Glutamatergic neuron (in vitro differentiated cells): ENCODE results near the gene NFIC. TPM values are rescaled to one million over a fixed set of nuclear protein-coding genes. Genes with fewer than 3 reads are reported as not detected.
"Not testable (repeated sequence)": the region's sequence is repeated elsewhere in the genome, so short reads cannot be mapped to it uniquely, and the experiment has no call there.

ENCODE experiments used
- DNase-seq: peaks from one replicate; pipeline ENCODE4 v3.0.0; 2022
- H3K27ac Mint-ChIP-seq: one replicate; pipeline ENCODE4 v1.8.0; 2020; ENCODE audit warnings: mild to moderate bottlenecking, mixed read lengths, inconsistent platforms; ENCODE audit not compliant: unreplicated experiment
- H3K27me3 Mint-ChIP-seq: one replicate; pipeline ENCODE4 v1.8.0; 2020; ENCODE audit warnings: mild to moderate bottlenecking, moderate library complexity, mixed read lengths, inconsistent platforms; ENCODE audit not compliant: unreplicated experiment
- H3K36me3 Mint-ChIP-seq: one replicate; pipeline ENCODE4 v1.8.0; 2020; ENCODE audit warnings: mild to moderate bottlenecking, mixed read lengths, inconsistent platforms; ENCODE audit not compliant: unreplicated experiment
- H3K4me1 Mint-ChIP-seq: one replicate; pipeline ENCODE4 v1.8.0; 2020; ENCODE audit warnings: mild to moderate bottlenecking, low read depth, mixed read lengths, inconsistent platforms; ENCODE audit not compliant: unreplicated experiment
- H3K4me3 Mint-ChIP-seq: one replicate; pipeline ENCODE4 v1.8.0; 2020; ENCODE audit warnings: mild to moderate bottlenecking, mixed read lengths, inconsistent platforms; ENCODE audit not compliant: unreplicated experiment
- H3K9me3 Mint-ChIP-seq: one replicate; pipeline ENCODE4 v1.8.0; 2020; ENCODE audit warnings: mild to moderate bottlenecking, moderate library complexity, mixed read lengths, inconsistent platforms; ENCODE audit not compliant: unreplicated experiment
- total RNA-seq: library from RNA; stranded (reverse); fragmentation: NEBNext Ultra II Directional; extraction: Animal tissue kit (Norgen Biotek cat#: 25700); gene quantifications from one replicate; pipeline ENCODE4 v1.2.1, GENCODE V29; 2021; ENCODE audit not compliant: unreplicated experiment
- TF ChIP-seq, protein P1 (sequence below): fragments of 200-600 bp; sonication (generic); IDR thresholded peaks from one replicate; pipeline ENCODE4 v1.5.0; 2021; ENCODE audit not compliant: partially characterized antibody, unreplicated experiment

The NFIC gene
- total RNA-seq, 1 donor from 2014 or later: 2.0 TPM

DNA sequence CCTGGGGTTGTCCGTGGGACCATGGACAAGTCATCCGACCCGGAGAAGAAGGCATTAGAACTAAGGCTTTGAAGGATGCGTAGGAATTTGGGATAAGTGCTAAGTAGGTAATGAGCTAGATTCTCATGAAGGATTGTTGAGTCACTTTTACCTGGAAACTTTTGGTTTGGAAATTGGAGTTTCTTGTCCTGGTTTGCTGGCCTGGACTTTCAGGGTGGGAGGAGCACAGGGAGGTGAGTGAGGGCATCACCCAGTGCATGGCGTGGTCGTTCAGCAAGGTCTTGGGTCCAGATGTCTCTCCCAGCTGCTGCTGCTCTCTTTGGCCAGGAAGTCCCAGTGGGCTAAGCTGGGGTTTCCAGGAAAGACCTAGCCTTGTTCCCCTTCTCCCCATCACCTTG is 7.6 kb downstream of the NFIC start:
- no peaks in the 10 kb centered on the region for H3K4me1 Mint-ChIP-seq
- peaks cover 42% of the 10 kb centered on the region for H3K27me3 Mint-ChIP-seq
- no peaks in the 10 kb centered on the region for H3K36me3 Mint-ChIP-seq
- peaks cover 4% of the 10 kb centered on the region for H3K9me3 Mint-ChIP-seq
- TF ChIP-seq, protein P1, sequence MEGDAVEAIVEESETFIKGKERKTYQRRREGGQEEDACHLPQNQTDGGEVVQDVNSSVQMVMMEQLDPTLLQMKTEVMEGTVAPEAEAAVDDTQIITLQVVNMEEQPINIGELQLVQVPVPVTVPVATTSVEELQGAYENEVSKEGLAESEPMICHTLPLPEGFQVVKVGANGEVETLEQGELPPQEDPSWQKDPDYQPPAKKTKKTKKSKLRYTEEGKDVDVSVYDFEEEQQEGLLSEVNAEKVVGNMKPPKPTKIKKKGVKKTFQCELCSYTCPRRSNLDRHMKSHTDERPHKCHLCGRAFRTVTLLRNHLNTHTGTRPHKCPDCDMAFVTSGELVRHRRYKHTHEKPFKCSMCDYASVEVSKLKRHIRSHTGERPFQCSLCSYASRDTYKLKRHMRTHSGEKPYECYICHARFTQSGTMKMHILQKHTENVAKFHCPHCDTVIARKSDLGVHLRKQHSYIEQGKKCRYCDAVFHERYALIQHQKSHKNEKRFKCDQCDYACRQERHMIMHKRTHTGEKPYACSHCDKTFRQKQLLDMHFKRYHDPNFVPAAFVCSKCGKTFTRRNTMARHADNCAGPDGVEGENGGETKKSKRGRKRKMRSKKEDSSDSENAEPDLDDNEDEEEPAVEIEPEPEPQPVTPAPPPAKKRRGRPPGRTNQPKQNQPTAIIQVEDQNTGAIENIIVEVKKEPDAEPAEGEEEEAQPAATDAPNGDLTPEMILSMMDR: no peak
- no peak for DNase-seq
- H3K27ac Mint-ChIP-seq: no peak overlapping the region
- no peak overlapping the region for H3K4me3 Mint-ChIP-seq

DNA sequence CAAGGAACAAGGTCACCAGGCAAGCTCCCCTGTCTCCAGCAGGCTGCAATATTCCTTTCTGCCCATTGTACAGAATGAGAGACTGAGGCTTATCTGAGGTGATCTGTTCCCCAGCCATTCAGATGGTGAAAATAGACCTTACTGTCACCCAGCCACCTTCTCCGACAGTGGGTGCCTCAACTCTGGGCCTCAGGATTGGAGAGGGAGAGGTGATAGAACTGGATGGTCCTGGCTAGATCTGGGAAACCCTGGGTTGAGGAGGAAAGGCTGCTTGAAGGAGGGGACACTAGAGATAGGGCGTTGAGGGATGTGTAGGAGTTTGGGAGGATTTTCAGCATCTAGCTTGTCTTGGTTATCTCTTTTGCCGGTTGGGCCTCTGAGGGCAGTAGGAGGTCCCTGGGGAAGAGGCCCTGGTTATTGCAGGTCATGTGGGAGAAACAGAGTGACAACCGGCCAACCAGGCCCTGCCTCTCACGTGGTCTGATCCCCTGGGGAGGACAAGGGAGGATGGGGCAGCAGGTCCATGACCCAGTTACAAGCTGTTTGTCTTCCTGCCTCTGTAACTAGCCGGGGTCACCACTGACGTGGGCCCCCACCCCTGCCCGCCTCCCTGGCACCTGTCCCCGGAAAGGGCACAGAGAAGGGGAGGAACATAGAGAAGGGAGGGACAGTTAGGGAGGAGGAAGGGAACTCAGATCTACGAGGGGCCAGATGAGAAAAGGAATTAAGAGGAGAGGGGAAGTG is 8.2 kb downstream of the NFIC start:
- Mint-ChIP-seq H3K27ac (no peak overlapping the region), H3K4me3 (no peak overlapping the region), H3K36me3 (no peaks in the 10 kb centered on the region), H3K27me3 (peaks cover 39% of the 10 kb centered on the region), H3K4me1 (no peaks in the 10 kb centered on the region), H3K9me3 (peaks cover 2% of the 10 kb centered on the region)
- DNase-seq: no peak
- TF ChIP-seq, protein P1: no peak

DNA sequence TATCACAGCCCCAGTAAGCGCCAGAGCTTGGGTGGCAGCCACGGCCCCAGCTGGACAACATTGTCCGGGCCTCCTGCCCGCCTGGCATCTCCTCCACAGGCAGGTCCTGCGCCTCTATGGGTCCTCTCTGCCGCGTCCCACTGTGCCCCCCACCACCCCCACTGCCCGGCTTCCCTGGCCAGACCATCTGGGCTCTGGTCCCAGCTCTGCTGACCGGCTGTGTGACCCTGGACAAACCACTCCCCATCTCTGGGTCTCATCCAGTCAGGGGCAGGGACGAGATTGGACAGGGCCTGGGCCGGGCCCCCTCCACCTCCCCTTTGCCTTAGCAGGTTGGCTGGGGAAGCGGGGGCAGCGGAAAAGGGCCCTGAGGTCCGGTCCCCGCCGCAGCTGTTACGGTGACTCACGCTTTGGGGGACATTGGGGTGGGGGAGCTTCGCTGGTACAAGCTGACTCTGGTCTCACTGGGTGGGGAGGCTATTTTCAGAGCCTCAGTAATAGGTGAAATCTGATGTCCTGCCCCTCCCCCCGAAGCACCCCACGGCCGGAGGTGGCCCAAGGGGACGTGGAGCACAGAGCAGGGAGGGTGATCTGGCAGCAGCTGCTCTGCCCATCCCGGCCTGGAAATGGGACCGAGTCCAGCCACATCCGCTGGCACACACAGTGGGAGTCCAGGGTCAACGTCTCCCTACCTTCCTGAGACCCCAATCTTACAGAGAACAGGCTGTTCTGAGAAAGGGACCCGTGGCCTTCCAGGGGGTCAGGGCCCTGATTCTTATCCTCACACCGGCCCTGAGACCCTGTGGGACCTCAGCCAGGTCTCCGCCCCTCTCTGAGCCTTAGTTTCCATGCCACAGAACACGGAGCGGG is 9.1 kb downstream of the NFIC start:
- Mint-ChIP-seq H3K9me3 (peaks cover 2% of the 10 kb centered on the region), H3K4me3 (no peak overlapping the region), H3K4me1 (no peaks in the 10 kb centered on the region), H3K27ac (no peak overlapping the region), H3K36me3 (no peaks in the 10 kb centered on the region), H3K27me3 (peaks cover 33% of the 10 kb centered on the region)
- TF ChIP-seq, protein P1: no peak
- DNase-seq: no peak

DNA sequence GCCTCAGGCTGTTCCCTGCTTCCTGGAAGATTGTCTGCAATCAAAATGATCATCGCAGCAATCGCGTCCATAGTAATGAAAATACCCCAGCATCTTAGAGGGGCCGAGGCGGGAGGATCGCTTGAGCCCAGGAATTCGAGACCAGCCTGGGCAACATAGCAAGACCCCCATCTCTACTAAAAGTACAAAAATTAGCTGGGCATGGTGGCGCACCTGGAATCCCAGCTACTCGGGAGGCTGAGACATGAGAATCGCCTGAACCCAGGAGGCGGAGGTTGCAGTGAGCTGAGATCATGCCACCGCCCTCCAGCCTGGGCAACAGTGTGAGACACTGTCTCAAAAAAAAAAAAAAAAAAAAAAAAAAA is 9.7 kb downstream of the NFIC start:
- not testable (repeated sequence) for H3K27ac Mint-ChIP-seq, H3K36me3 Mint-ChIP-seq, H3K4me1 Mint-ChIP-seq, H3K4me3 Mint-ChIP-seq, DNase-seq, H3K9me3 Mint-ChIP-seq
- peaks cover 28% of the 10 kb centered on the region for H3K27me3 Mint-ChIP-seq

DNA sequence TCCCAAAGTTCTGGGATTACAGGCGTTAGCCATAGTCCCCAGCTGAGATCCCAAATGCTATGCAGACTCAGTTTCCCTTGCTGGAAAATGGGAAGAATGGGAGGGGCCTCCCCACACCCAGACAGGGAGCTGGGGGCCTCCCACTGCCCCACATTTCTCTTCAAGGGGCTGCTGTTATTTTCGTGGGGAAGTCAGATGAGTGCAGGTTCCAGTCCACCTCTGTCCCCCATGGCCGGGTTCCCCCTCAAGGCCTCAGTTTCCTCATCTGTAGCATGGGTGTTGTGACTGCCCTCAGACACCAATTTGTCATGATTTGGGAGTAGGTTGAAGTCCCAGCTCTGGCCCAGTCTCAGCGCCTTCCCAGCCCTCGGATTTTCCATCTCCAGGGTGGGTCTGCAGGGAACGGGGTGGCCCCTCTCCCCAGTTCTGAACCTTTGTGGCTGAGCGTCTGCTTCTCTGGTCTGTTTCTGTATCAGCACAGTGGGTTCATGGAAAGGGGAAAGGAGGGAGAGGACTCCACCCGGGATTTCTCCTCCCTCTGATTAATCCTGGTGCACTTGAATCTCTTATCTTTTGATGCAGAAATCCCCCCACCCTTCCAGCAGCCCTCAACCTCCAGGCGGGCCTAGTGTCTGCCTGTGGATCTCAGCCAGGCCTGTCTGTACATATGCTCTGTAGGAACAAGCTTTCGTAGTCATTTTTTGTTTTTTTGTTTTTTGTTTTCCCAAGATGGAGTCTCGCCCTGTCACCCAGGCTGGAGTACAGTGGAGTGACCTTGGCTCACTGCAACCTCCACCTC is 12.2 kb downstream of the NFIC start:
- Mint-ChIP-seq H3K27ac (no peak overlapping the region), H3K9me3 (peaks cover 2% of the 10 kb centered on the region), H3K4me1 (no peaks in the 10 kb centered on the region), H3K4me3 (no peak overlapping the region), H3K36me3 (peaks cover 6% of the 10 kb centered on the region), H3K27me3 (peaks cover 15% of the 10 kb centered on the region)
- DNase-seq: no peak
- TF ChIP-seq, protein P1: no peak
